M059J (cell line): ENCODE measurements around the gene HMGN4. TPM values are rescaled to one million over a fixed set of nuclear protein-coding genes. Genes with fewer than 3 reads are reported as not detected.
A peak's percentile ranks its signal among the peaks of the same experiment; 100 is the strongest.

ENCODE experiments used
- DNase-seq: peaks from one replicate; pipeline ENCODE4 v3.0.0-alpha.2; 2012; ENCODE audit warnings: low read depth
- total RNA-seq: library from RNA; depleted of rRNA; stranded (reverse); fragments of >200 nt; shearing (Covaris generic); gene quantifications from 2 replicates; pipeline ENCODE4 v1.2.3, GENCODE V29; 2014; rRNA removed

HMGN4 gene
- total RNA-seq, 1 experiment from 2014 or later, result 161 TPM

- DNase-seq, result no peak
These were observed 39.5 kb downstream of the HMGN4 start for GRCh38 chr6:26577720-26578072.

DNA sequence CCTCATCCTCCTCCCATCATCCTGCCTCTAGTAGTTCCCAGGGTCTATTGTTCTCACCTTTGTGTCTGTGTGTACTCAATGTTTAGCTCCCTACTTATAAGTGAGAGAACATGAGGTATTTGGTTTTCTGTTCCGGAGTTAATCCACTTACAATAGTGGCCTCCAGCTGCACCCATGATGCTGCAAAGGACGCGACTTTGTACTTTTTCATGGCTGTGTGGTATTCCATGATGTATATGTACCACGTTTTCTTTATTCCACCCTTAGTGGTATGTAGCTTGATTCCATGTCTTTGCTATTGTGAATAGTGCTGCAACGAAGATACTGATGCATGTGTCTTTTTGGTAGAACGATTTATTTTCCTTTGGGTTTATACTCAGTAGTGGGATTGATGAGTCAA lies 40.1 kb downstream of the HMGN4 start:
- no peak for DNase-seq

- no peak for DNase-seq
These were observed 40.6 kb downstream of the HMGN4 start for GRCh38 chr6:26578741-26579140.

DNA sequence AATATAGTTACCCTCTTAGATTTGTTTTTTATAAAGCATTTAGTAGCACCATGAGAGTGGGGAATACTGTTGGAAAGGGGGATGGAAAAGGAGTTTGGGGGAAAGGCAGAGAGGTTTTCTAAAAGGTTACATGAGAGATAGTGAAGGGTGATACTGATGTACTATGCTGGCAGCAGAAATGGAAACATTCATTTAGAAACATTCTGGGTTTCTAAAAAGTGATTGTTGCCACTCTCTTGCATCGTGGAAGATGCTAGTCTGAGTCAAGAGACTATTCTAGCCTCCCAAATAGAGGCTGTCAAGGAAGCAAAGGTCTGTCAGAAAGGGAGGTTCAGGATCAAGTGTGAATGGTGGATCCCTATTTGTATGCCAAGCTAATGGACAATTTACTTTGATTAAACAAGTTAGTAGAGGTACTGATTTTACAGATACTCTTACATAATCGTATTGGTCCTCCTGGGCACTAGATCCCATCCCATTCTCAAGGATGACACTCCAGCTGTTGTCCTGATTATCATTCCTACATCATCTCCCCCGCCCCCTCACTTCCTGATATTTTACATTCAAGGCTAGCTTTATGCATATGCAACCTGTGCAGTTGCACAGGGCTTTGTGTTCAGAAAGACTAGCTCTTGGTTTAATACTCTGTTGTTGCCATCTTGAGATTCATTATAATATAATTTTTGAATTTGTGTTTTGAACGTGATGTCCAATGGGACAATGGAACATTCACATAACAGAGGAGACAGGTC lies 43.2 kb downstream of the HMGN4 start:
- DNase-seq, result no peak

DNA sequence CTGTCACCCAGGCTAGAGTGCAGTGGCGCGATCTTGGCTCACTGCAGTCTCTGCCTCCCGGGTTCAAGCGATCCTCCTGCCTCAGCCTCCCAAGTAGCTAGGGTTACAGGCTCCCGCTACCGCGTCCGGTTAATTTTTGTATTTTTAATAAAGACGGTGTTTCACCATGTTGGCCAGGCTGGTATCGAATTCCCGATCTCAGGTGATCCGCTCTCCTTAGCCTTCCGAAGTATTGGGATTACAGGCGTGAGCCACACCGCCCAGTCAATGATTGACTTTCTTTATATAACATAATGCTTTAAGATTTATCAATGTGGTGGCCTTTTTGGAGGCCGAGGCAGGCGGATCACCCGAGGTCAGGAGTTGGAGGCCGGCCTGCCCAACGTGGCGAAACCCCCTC lies 50.8 kb downstream of the HMGN4 start:
- no peak for DNase-seq

DNA sequence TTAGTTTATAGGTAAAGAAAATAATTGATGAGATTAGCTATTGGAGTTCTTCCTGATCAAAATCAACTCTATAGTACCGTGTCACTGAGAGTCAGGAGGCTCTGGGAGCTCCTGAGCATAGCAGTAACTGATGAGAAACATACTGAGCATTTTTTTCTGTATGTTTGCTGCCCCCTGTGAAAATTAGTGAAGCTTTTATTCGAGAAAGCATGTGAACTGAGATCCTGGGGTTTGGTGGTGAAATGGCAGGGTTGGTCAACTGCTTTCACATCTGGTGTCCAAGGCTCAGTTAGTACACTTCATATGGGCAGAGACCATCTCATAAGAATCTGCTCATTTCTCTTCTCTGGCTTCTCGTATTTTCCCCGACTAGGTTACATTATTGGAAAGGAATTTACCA lies 54.5 kb downstream of the HMGN4 start:
- DNase-seq, result peak; percentile 62

DNA sequence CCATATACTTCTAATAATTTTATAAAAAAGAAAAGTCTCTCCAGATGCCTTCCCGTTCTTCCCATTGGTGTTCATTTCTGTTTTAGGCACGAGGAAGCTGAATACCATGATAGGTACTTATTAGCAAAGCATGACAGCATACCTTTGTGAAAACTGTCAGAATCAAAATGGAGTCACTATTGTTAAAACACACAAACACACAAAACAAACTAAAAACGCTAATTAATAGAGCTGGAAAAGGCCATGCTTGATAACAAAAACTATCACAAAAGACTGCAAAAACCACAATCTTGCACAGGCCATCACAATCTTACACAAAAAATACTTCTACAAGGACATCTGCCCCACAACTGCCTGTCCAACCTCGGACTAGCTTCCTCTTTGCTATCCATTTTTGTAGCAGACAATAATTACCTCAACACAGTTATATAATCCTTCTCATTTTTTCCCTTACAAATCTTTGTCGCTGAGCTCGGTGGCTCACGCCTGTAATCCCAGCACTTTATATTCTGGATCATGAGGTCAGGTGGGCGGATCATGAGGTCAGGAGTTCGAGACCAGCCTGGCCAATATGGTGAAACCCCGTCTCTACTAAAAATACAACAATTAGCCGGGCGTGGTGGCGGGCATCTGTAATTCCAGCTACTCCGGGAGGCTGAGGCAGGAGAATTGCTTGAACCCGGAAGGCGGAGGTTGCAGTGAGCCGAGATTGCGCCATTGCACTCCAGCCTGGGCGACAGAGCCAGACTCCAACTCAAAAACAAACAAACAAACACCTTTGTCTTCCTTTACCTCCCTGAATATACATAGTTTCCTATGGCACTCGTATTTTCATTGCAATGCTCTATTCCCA lies 55.3 kb downstream of the HMGN4 start:
- DNase-seq, result no peak

GRCh38 chr6:26594131-26594498 lies 55.9 kb downstream of the HMGN4 start:
- DNase-seq, result no peak

DNA sequence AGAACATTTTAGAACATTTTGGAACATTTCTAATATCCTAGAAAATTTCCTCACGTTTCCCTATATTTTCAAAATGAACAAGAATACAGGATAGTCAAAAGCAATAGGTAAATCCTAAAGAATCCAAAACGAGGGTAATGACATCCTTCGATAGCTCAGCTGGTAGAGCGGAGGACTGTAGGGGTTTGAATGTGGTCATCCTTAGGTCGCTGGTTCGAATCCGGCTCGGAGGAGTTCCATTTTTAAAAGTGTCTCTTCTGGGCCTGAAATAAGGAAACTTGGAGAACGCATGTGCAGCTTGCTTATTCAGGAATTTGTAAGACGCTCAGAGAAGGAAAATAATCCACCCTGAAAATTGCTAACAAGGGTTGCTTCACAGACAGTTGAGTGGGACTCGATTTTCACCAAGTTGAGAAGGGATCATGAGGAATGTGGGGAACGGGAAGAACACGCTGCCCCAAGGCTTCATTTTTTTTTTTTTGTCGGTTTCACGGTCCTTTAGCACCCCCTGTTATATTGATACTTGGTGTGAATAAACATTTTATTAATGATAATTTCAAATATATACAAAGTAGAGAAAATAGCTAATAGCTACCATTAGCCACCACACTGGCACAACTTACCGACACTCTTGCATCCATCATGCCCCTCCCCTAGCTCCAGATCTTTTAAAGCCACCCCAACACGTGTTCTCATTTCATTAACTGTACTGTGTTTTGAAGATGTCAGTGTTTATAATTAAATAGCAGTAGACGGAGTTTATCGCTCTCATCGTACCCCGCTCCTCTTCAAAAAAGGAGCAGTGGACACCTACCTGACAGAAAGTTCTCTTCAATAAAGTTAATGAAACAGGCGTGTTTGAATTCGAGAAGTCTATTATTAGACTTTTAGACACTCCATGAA lies 56.8 kb downstream of the HMGN4 start:
- peak; percentile 88 for DNase-seq

GRCh38 chr6:26595669-26596269 lies 57.6 kb downstream of the HMGN4 start:
- DNase-seq, result peak; percentile 97

Other genes with a start within 250 kb of the HMGN4 start
- 55.2 and 56.8 TPM in 2 replicates for gene BTN3A2, start 173.2 kb upstream of the HMGN4 start, total RNA-seq
- 25.1 and 26.0 TPM in 2 replicates for gene BTN2A2, start 155.3 kb upstream of the HMGN4 start, total RNA-seq
- gene BTN3A1, start 136.1 kb upstream of the HMGN4 start, total RNA-seq, result 72.0 and 72.7 TPM in 2 replicates
- 29.8 and 33.2 TPM in 2 replicates for gene BTN3A3, start 97.9 kb upstream of the HMGN4 start, total RNA-seq
- gene BTN2A1, start 80.4 kb upstream of the HMGN4 start, total RNA-seq, result 23.2 and 35.0 TPM in 2 replicates
- gene BTN1A1, start 38.1 kb upstream of the HMGN4 start, total RNA-seq, result 0.10 TPM in 1 of 2 replicates, not detected in the other
- 20.4 and 25.7 TPM in 2 replicates for gene ABT1, start 58.6 kb downstream of the HMGN4 start, total RNA-seq
- gene ZNF322, start 121.4 kb downstream of the HMGN4 start, total RNA-seq, result 18.5 and 21.9 TPM in 2 replicates